ENCODE data around the gene SPESP1. TPM values are rescaled to one million over a fixed set of nuclear protein-coding genes. Genes with fewer than 3 reads are reported as not detected.

SPESP1 gene
- total and polyA plus RNA-seq, 9 of the 15 experiments (the other 6 are each of a cell fraction or from before 2014, with no cell fraction given), result not detected

- no peak for DNase-seq (ENCODE audit: extremely low read depth in 1 of 4, low spot score in 3 of 4)
- intact Hi-C loops (cut with micrococcal nuclease) (loop anchor here (1.0 kb wide), 1 partner anchor 8 kb away; no protein-coding TSS in a partner anchor), in situ Hi-C loops (cut with MboI) (no loop called here)
- FAIRE-seq, result no peak
- no peak for TF ChIP-seq CBX8 (IDR thresholded peaks at IDR 0.05; ENCODE audit: borderline replicate concordance, extremely low read depth, low read depth, low read length, poor library complexity, severe bottlenecking)
- TF ChIP-seq IFI16 (CRISPR knock-in tag; IDR thresholded peaks at IDR 0.05), result no peak
- TF ChIP-seq ZFPM2 (CRISPR knock-in tag; IDR thresholded peaks at IDR 0.05), result no peak
- no peak for TF ChIP-seq MED1 (CRISPR knock-in tag; IDR thresholded peaks at IDR 0.05; ENCODE audit: borderline replicate concordance)
- TF ChIP-seq ZNF639 (CRISPR knock-in tag; conservative IDR thresholded peaks at IDR 0.05 in 1 of 2, IDR thresholded peaks at IDR 0.05 in 1 of 2), result no peak
- ChIA-PET POLR2A (no interaction called here), CTCF (ENCODE audit: low intra/inter-chr PET ratio) (no interaction called here)
- Histone ChIP-seq H3K9me3 (replicated peaks; ENCODE audit: control insufficient read depth, insufficient read depth, low read depth, low read length) (no peaks in the 10 kb centered on the region), H2AFZ (ENCODE audit: low read depth, low read length) (no peak overlapping the region), H3K27ac (ENCODE audit: extremely low read depth, low read depth, low read length) (no peak overlapping the region), H3K36me3 (ENCODE audit: control insufficient read depth, insufficient read depth, low read length) (no peaks in the 10 kb centered on the region), H3K4me2 (ENCODE audit: insufficient read depth, low read length) (no peak overlapping the region), H3K79me2 (ENCODE audit: control insufficient read depth, insufficient read depth, low read length) (no peaks in the 10 kb centered on the region), H3K4me1 (replicated peaks in 1 of 2; ENCODE audit: control insufficient read depth in 2 of 2, insufficient read depth in 2 of 2, low read length in 2 of 2) (peaks cover 23 to 36% of the 10 kb centered on the region in 2 experiments), H3K9me1 (ENCODE audit: control insufficient read depth, insufficient read depth, low read length) (no peaks in the 10 kb centered on the region), H3K27me3 (ENCODE audit: control insufficient read depth in 2 of 2, insufficient read depth in 2 of 2, low read length in 2 of 2) (no peaks in the 10 kb centered on the region), H3K9ac (ENCODE audit: insufficient read depth in 1 of 2, low read depth in 2 of 2, low read length in 2 of 2) (no peak overlapping the region), H3K4me3 (no peak overlapping the region), H4K20me1 (replicated peaks; ENCODE audit: control insufficient read depth, insufficient read depth, low read length) (peaks cover 6% of the 10 kb centered on the region; the same call in 1 of the 2 replicates)
- 84% methylated on average over 6 of the region's 6 CpGs for WGBS (ENCODE audit: insufficient coverage, low coverage, missing lambda C conversion rate)
- no TSS peak for BruUV-seq (replicated peaks)
- ATAC-seq, result no peak
Measured at GRCh38 chr15:68992696-68993095, 62.4 kb downstream of the SPESP1 start.

Measured in K562 (cell line).